ENCODE measurements around the gene NFIB. TPM values are rescaled to one million over a fixed set of nuclear protein-coding genes. Genes with fewer than 3 reads are reported as not detected.

Gene NFIB
- 13.3 and 14.3 TPM in 2 replicates for total RNA-seq (2021)
- long read RNA-seq, full-length matches to known transcripts, result 9 of 22 reads
- long read RNA-seq, partial matches to known transcripts, result 7 of 22 reads
- long read RNA-seq, other reads (novel, unspliced or antisense), result 6 of 22 reads

GRCh38 chr9:14313951-14314423 is at the start of gene NFIB:
Gene NFIB, minus strand, starts transcription at chr9:14314141. Its CDS starts 630 bp downstream, at chr9:14313511.
- Histone ChIP-seq H2BK12ac (ENCODE audit: insufficient read length, low read depth, low read length) (no peak within 1 kb of the TSS), H3K4me2 (ENCODE audit: insufficient read depth, insufficient read length, low read length) (peak within 1 kb of the TSS; percentile 91), H3K27ac (ENCODE audit: insufficient read length, low read depth, low read length) (peak within 1 kb of the TSS; percentile 11), H2BK5ac (ENCODE audit: insufficient read length, low read length) (no peak within 1 kb of the TSS), H3K9me3 (ENCODE audit: control insufficient read depth, low read depth, low read length) (no peaks in the 10 kb centered on the region), H3K9ac (ENCODE audit: extremely low read depth, insufficient read length, low read length) (peak within 1 kb of the TSS; percentile 76), H3K27me3 (ENCODE audit: insufficient read depth, low read length) (no peaks in the 10 kb centered on the region), H2BK120ac (ENCODE audit: low read depth, low read length, poor library complexity, severe bottlenecking) (no peak within 1 kb of the TSS), H4K20me1 (ENCODE audit: control insufficient read depth, insufficient read depth, insufficient read length) (no peaks in the 10 kb centered on the region), H4K91ac (ENCODE audit: insufficient read length, low read depth, low read length) (no peak within 1 kb of the TSS), H3K23me2 (ENCODE audit: insufficient read length, low read depth, low read length, poor library complexity, severe bottlenecking) (peaks cover 30% of the 10 kb centered on the region), H2BK15ac (ENCODE audit: low read depth, low read length) (no peak within 1 kb of the TSS), H3K4ac (ENCODE audit: low read depth, low read length) (no peak within 1 kb of the TSS; the same call in 1 of the 2 replicates), H2BK20ac (ENCODE audit: low read depth, low read length, poor library complexity, severe bottlenecking) (no peak within 1 kb of the TSS), H3K4me1 (ENCODE audit: insufficient read depth, low read length) (no peaks in the 10 kb centered on the region; the same call in 1 of the 2 replicates), H3K79me2 (ENCODE audit: insufficient read depth, low read length) (no peaks in the 10 kb centered on the region), H3K18ac (ENCODE audit: insufficient read length, low read depth, low read length) (peak within 1 kb of the TSS; percentile 79), H4K8ac (replicated peaks; ENCODE audit: insufficient read length, low read depth, low read length) (no peak within 1 kb of the TSS), H3K23ac (ENCODE audit: insufficient read length, low read depth, low read length) (no peak within 1 kb of the TSS), H3T11ph (ENCODE audit: low read length) (no peak within 1 kb of the TSS), H3K14ac (ENCODE audit: insufficient read depth, low read length) (peak within 1 kb of the TSS; percentile 78), H2AK5ac (ENCODE audit: insufficient read length, low read length) (no peak within 1 kb of the TSS), H4K5ac (ENCODE audit: insufficient read length, low read depth, low read length) (no peak within 1 kb of the TSS), H3K56ac (ENCODE audit: insufficient read length, low read depth, low read length) (no peak within 1 kb of the TSS), H2AFZ (ENCODE audit: low read length) (peak within 1 kb of the TSS; percentile 81), H3K79me1 (ENCODE audit: insufficient read depth, low read depth, low read length, poor library complexity, severe bottlenecking) (no peaks in the 10 kb centered on the region)
- TF ChIP-seq CTCF (conservative IDR thresholded peaks at IDR 0.05), result no peak
- H3K9me3 Mint-ChIP-seq, result 0 out of 5 replicates have a peak, but pooled peaks cover 0 to 2% of the 10 kb centered on the region in 2 experiments
- peak within 1 kb of the TSS; percentile 87 to 97 for H3K4me3 Mint-ChIP-seq
- no CpG with 5 or more reads among the region's 63 CpGs for WGBS (ENCODE audit: extremely low coverage, insufficient read length, low lambda C conversion rate)
- peaks cover 44 to 51% of the 10 kb centered on the region in 2 experiments for H3K4me1 Mint-ChIP-seq
- H3K36me3 Mint-ChIP-seq (ENCODE audit: insufficient read depth in 1 of 3, low read depth in 3 of 3), result peaks cover 0 to 1% (median 0%) of the 10 kb centered on the region in 3 experiments; a peak in 1 of 7 replicates
- peak; percentile 68 for DNase-seq
- peaks cover 30% of the 10 kb centered on the region for H3K27me3 Mint-ChIP-seq (ENCODE audit: low read depth)
- peak within 1 kb of the TSS; percentile 83 to 100 (median 97) for H3K27ac Mint-ChIP-seq

Measured in H9 (cell line).